Epithelial cell of esophagus (primary cell): ENCODE measurements around the gene APOL1.

ENCODE experiments used
- DNase-seq: peaks from one replicate; pipeline ENCODE4 v3.0.0; 2010; ENCODE audit warnings: low read depth
- H3K4me3 ChIP-seq: 2 replicates; pipeline ENCODE4 v1.5.1; 2011; ENCODE audit warnings: mild to moderate bottlenecking, low read length, control low read depth
- CTCF ChIP-seq: IDR thresholded peaks from 2 replicates; pipeline ENCODE4 v1.5.1; 2011; ENCODE audit warnings: low read depth, mild to moderate bottlenecking, low read length, control low read depth, inconsistent platforms; ENCODE audit not compliant: insufficient read depth; ENCODE audit errors: missing control alignments

APOL1 gene

DNA sequence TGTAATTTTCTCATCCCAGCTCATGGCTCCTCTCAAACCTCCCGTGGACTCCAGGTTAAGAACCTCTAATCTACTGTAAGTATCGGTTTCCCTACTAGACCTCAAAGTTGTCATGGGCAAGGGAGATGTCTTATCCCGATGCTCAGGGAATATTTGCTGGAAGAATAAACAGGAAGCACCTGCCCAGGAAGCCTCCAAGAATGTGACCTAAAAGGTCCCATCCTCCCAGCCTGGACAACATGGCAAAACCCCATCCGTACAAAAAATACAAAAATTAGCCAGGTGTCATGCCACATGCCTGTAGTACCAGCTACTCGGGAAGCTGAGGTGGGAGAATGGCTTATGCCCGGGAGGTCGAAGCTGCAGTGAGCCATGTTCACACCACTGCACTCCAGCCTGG, 62.4 kb downstream of the APOL1 start:
- no peak for DNase-seq
- H3K4me3 ChIP-seq, result no peak overlapping the region
- TF ChIP-seq CTCF, result no peak

- TF ChIP-seq CTCF, result no peak
- H3K4me3 ChIP-seq, result no peak overlapping the region
- no peak for DNase-seq
Observed at GRCh38 chr22:36316419-36316818, 63.5 kb downstream of the APOL1 start.
